HFF-Myc (cell line): ENCODE data around the gene TRPV6.

ENCODE experiments used
- DNase-seq: peaks from one replicate; pipeline ENCODE4 v3.0.0-alpha.2; 2011; ENCODE audit warnings: low read depth; ENCODE audit errors: extremely low read depth
- H3K4me3 ChIP-seq: replicated peaks from 2 replicates; pipeline ENCODE4 v1.5.1; 2011; ENCODE audit warnings: low read depth, mild to moderate bottlenecking, control low read depth, low read length
- TF ChIP-seq, protein P1 (sequence below): IDR thresholded peaks from 2 replicates; pipeline ENCODE4 v1.5.1; 2012; ENCODE audit warnings: mild to moderate bottlenecking, low read depth, low read length, control low read depth; ENCODE audit errors: missing control alignments

The TRPV6 gene

DNA sequence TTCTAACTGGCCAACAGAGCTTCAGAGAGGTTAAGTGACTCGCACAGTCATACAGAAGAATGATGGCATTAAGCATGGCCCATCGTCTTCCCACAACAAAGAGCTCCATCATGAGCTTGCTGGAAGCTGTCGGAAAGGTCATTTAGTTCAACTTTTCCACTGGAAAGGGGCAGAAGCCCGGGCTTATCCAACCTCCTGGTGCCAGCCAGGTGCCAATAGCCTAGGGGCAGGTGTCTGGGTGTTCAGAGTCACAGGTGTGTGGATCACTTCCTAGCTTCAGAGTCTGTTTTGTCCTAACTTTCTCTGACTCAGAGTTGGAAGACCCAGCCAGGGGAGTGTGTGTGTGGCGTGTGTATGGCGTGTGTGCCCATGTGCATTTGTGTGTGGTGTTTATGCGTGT, 1.3 kb upstream of the TRPV6 start:
- no peak overlapping the region for H3K4me3 ChIP-seq
- DNase-seq = no peak
- TF ChIP-seq, protein P1, sequence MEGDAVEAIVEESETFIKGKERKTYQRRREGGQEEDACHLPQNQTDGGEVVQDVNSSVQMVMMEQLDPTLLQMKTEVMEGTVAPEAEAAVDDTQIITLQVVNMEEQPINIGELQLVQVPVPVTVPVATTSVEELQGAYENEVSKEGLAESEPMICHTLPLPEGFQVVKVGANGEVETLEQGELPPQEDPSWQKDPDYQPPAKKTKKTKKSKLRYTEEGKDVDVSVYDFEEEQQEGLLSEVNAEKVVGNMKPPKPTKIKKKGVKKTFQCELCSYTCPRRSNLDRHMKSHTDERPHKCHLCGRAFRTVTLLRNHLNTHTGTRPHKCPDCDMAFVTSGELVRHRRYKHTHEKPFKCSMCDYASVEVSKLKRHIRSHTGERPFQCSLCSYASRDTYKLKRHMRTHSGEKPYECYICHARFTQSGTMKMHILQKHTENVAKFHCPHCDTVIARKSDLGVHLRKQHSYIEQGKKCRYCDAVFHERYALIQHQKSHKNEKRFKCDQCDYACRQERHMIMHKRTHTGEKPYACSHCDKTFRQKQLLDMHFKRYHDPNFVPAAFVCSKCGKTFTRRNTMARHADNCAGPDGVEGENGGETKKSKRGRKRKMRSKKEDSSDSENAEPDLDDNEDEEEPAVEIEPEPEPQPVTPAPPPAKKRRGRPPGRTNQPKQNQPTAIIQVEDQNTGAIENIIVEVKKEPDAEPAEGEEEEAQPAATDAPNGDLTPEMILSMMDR = no peak

DNA sequence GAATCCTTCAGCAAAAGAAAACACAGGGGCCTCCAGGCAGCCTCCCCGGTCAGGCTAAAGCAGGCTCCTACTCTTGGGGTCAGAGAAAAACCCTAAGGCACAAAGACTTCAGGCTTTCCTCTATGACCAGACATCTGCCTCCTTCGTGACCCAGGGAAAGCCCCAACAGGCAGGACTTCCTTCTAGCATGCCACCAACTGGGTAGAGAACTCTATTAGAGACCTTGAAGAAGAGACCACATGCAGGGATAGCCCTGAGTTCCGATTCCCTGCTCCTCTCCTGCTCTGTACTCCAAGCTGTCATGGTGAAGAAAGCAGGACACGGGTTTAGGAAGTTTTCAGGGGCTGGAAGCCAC, 1.3 kb downstream of the TRPV6 start:
- H3K4me3 ChIP-seq = no peak overlapping the region
- TF ChIP-seq, protein P1 = no peak
- DNase-seq = no peak

DNA sequence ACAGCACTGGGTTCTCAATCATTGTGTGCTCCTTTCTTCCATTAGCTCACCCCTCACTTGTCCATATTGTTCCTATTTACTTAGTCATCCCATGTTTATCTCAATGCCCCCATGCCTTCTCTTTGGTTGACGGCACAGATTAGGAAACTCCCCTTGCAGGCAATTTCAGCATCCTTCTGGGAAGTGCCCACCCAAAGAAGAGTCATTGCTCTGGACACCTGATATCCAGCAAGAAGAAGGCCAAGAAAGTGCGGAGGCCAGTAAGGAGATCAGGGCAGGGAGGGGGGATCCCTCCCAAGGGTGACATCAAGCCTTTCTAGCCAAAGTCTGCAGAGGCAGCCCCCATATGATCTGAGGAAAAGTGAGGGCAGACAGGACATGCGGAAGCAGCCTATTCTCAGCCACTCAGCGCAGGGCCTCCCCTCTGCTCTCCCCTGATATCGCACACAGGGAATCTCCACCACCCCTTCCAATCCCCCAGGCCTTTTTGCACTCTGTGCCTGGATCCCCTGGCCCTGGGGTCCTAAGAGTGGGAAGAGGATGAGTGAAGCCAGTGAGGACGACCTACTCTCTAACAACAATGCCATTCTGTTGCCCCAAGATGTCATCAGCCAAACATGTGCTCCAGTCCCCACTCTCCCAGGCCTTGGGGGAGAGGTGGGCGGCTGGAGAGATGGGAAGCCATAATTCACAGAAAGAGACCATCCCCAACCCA, 1.8 kb downstream of the TRPV6 start:
- TF ChIP-seq, protein P1 = no peak
- H3K4me3 ChIP-seq = no peak overlapping the region
- no peak for DNase-seq

DNA sequence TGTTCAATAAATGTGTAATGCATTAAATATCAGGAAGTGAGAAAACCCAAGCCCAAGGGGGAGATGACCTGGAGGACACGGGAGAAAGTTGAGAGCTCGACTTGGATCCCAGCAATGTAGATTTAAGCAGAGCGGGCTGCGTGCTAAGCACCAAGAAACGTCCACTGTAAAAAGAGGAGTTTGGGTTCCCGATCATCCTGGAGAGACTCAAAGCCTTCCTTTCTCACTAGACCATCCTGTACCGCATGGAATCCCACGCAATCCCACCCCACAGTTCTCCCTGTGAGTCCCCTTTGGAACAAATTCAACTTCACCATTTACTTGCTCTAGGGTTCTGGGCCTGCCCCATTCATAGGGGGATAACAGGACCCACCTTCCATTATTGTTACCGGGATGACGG, 2.4 kb downstream of the TRPV6 start:
- H3K4me3 ChIP-seq = no peak overlapping the region
- no peak for DNase-seq

DNA sequence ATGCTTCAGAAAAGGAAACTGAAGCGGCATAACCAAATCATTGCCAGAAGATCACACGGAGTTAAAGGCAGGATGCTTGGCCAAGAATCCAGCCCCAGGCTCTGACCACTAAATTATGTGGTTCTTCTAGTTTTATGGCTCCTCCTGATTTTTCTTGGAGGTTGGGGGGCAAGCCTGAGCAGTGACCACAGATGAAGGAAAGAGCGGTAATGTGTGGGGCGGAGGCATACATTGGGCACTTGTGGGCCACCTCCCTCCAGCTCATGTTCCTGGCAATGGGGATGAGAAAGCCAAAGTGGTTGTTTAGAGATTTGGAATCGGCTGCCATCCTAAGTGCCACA, 3.2 kb downstream of the TRPV6 start:
- TF ChIP-seq, protein P1 = no peak
- no peak for DNase-seq
- no peak overlapping the region for H3K4me3 ChIP-seq

More for the DNA sequence above, 2.4 kb downstream of the TRPV6 start:
- TF ChIP-seq, protein P1 = no peak

DNA sequence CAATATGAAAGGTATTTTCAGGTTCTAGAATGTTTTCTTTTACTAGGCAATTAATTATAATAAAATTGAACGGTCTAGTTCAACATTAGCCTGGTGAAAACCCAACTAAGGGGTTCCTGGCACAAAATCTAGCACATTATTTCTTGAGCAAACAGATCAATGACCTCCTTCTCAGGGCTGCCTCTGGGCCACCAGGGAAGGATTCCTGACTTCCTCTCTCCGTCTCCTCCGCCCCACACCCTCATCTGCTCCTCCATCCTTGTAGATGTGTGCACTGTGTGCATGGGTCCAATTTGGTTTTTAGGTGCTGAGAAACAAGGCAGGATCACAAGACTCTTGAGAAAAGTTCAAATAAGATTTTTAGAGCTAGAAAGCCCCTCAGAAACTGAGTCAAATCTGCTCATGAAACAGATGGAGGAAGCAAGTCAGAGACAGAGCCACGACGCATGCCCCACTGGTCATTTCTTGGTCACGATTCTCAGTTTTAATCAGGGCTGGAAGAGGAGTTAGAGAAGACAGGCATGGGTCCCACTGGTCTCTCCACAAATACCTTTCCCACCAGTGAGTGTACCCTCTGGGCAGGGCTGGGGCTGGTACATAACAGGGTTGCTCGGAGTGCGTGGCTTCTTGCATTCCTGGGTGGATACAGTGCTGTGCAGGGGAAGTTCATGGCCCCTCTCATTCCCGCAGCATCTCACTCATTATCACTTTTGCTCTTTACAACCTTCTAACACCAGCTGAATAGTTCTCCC, 3.8 kb downstream of the TRPV6 start:
- TF ChIP-seq, protein P1 = no peak
- DNase-seq = no peak
- no peak overlapping the region for H3K4me3 ChIP-seq
